ENCODE measurements around the gene WDR4. TPM values are rescaled to one million over a fixed set of nuclear protein-coding genes. Genes with fewer than 3 reads are reported as not detected.

Gene WDR4
- total RNA-seq, 1 experiment from 2014 or later = 42.6 TPM

DNA sequence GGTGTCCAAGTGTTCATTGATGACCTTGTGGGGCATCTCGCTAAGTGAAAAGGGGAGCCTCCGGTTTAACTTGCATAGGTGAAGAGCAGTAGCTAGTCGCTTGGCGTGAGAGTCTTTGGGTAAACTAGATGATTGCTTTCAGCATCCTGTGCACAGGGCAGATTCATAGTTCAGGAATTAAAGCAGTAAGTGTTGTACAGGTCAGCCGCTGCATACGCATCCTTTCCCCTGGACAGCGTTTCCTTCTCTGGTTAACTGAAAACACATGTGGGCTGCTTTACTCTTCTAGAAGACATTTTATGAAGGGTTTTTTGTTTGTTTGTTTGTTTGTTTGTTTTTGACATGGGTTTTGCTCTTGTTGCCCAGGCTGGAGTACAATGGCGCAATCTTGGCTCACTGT lies 25.9 kb upstream of the WDR4 start:
- Mint-ChIP-seq H3K27ac (no peak overlapping the region), H3K9me3 (peaks cover 18% of the 10 kb centered on the region), H3K4me1 (no peaks in the 10 kb centered on the region), H3K4me3 (no peak overlapping the region), H3K36me3 (peaks cover 78% of the 10 kb centered on the region), H3K27me3 (ENCODE audit: low read depth) (no peaks in the 10 kb centered on the region)
- CTCF ChIA-PET = no interaction called here
- TF ChIP-seq, protein P1, sequence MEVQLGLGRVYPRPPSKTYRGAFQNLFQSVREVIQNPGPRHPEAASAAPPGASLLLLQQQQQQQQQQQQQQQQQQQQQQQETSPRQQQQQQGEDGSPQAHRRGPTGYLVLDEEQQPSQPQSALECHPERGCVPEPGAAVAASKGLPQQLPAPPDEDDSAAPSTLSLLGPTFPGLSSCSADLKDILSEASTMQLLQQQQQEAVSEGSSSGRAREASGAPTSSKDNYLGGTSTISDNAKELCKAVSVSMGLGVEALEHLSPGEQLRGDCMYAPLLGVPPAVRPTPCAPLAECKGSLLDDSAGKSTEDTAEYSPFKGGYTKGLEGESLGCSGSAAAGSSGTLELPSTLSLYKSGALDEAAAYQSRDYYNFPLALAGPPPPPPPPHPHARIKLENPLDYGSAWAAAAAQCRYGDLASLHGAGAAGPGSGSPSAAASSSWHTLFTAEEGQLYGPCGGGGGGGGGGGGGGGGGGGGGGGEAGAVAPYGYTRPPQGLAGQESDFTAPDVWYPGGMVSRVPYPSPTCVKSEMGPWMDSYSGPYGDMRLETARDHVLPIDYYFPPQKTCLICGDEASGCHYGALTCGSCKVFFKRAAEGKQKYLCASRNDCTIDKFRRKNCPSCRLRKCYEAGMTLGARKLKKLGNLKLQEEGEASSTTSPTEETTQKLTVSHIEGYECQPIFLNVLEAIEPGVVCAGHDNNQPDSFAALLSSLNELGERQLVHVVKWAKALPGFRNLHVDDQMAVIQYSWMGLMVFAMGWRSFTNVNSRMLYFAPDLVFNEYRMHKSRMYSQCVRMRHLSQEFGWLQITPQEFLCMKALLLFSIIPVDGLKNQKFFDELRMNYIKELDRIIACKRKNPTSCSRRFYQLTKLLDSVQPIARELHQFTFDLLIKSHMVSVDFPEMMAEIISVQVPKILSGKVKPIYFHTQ (CRISPR knock-in tag; IDR thresholded peaks at IDR 0.05) = no peak
- TF ChIP-seq, protein P2, sequence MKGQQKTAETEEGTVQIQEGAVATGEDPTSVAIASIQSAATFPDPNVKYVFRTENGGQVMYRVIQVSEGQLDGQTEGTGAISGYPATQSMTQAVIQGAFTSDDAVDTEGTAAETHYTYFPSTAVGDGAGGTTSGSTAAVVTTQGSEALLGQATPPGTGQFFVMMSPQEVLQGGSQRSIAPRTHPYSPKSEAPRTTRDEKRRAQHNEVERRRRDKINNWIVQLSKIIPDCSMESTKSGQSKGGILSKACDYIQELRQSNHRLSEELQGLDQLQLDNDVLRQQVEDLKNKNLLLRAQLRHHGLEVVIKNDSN (CRISPR knock-in tag; IDR thresholded peaks at IDR 0.05) = no peak
- TF ChIP-seq NFE2L1 (CRISPR knock-in tag; IDR thresholded peaks at IDR 0.05) (no peak), ZBTB21 (CRISPR knock-in tag; IDR thresholded peaks at IDR 0.05; ENCODE audit: borderline replicate concordance) (no peak), ZNF396 (CRISPR knock-in tag; IDR thresholded peaks at IDR 0.05; ENCODE audit: borderline replicate concordance) (no peak), GTF2I (CRISPR knock-in tag; conservative IDR thresholded peaks at IDR 0.05) (no peak), ZNF232 (CRISPR knock-in tag; IDR thresholded peaks at IDR 0.05) (no peak), SP1 (CRISPR knock-in tag; conservative IDR thresholded peaks at IDR 0.05) (no peak), RORB (CRISPR knock-in tag; IDR thresholded peaks at IDR 0.05) (no peak), CREM (CRISPR knock-in tag; IDR thresholded peaks at IDR 0.05) (no peak), SMAD3 (CRISPR knock-in tag; IDR thresholded peaks at IDR 0.05; ENCODE audit: borderline replicate concordance) (no peak), MYBL2 (CRISPR knock-in tag; IDR thresholded peaks at IDR 0.05) (no peak), CBFB (CRISPR knock-in tag; IDR thresholded peaks at IDR 0.05; ENCODE audit: low read depth) (no peak)
- TF ChIP-seq, protein P3, sequence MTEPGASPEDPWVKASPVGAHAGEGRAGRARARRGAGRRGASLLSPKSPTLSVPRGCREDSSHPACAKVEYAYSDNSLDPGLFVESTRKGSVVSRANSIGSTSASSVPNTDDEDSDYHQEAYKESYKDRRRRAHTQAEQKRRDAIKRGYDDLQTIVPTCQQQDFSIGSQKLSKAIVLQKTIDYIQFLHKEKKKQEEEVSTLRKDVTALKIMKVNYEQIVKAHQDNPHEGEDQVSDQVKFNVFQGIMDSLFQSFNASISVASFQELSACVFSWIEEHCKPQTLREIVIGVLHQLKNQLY (CRISPR knock-in tag; IDR thresholded peaks at IDR 0.05) = no peak
- TF ChIP-seq, protein P4, sequence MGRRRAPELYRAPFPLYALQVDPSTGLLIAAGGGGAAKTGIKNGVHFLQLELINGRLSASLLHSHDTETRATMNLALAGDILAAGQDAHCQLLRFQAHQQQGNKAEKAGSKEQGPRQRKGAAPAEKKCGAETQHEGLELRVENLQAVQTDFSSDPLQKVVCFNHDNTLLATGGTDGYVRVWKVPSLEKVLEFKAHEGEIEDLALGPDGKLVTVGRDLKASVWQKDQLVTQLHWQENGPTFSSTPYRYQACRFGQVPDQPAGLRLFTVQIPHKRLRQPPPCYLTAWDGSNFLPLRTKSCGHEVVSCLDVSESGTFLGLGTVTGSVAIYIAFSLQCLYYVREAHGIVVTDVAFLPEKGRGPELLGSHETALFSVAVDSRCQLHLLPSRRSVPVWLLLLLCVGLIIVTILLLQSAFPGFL (CRISPR knock-in tag; IDR thresholded peaks at IDR 0.05; ENCODE audit: borderline replicate concordance) = no peak
- TF ChIP-seq, protein P5, sequence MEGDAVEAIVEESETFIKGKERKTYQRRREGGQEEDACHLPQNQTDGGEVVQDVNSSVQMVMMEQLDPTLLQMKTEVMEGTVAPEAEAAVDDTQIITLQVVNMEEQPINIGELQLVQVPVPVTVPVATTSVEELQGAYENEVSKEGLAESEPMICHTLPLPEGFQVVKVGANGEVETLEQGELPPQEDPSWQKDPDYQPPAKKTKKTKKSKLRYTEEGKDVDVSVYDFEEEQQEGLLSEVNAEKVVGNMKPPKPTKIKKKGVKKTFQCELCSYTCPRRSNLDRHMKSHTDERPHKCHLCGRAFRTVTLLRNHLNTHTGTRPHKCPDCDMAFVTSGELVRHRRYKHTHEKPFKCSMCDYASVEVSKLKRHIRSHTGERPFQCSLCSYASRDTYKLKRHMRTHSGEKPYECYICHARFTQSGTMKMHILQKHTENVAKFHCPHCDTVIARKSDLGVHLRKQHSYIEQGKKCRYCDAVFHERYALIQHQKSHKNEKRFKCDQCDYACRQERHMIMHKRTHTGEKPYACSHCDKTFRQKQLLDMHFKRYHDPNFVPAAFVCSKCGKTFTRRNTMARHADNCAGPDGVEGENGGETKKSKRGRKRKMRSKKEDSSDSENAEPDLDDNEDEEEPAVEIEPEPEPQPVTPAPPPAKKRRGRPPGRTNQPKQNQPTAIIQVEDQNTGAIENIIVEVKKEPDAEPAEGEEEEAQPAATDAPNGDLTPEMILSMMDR (IDR thresholded peaks at IDR 0.05) = no peak
- TF ChIP-seq, protein P6, sequence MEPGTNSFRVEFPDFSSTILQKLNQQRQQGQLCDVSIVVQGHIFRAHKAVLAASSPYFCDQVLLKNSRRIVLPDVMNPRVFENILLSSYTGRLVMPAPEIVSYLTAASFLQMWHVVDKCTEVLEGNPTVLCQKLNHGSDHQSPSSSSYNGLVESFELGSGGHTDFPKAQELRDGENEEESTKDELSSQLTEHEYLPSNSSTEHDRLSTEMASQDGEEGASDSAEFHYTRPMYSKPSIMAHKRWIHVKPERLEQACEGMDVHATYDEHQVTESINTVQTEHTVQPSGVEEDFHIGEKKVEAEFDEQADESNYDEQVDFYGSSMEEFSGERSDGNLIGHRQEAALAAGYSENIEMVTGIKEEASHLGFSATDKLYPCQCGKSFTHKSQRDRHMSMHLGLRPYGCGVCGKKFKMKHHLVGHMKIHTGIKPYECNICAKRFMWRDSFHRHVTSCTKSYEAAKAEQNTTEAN (CRISPR knock-in tag; IDR thresholded peaks at IDR 0.05) = no peak
- TF ChIP-seq, protein P7, sequence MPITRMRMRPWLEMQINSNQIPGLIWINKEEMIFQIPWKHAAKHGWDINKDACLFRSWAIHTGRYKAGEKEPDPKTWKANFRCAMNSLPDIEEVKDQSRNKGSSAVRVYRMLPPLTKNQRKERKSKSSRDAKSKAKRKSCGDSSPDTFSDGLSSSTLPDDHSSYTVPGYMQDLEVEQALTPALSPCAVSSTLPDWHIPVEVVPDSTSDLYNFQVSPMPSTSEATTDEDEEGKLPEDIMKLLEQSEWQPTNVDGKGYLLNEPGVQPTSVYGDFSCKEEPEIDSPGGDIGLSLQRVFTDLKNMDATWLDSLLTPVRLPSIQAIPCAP (CRISPR knock-in tag; IDR thresholded peaks at IDR 0.05) = no peak
- TF ChIP-seq, protein P8, sequence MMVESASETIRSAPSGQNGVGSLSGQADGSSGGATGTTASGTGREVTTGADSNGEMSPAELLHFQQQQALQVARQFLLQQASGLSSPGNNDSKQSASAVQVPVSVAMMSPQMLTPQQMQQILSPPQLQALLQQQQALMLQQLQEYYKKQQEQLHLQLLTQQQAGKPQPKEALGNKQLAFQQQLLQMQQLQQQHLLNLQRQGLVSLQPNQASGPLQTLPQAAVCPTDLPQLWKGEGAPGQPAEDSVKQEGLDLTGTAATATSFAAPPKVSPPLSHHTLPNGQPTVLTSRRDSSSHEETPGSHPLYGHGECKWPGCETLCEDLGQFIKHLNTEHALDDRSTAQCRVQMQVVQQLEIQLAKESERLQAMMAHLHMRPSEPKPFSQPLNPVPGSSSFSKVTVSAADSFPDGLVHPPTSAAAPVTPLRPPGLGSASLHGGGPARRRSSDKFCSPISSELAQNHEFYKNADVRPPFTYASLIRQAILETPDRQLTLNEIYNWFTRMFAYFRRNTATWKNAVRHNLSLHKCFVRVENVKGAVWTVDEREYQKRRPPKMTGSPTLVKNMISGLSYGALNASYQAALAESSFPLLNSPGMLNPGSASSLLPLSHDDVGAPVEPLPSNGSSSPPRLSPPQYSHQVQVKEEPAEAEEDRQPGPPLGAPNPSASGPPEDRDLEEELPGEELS (CRISPR knock-in tag; IDR thresholded peaks at IDR 0.05) = no peak
- ATAC-seq (no peak), DNase-seq (ENCODE audit: low spot score) (no peak)
- POLR2A ChIA-PET = no interaction called here
